ENCODE results near the gene CCNJ. TPM values are rescaled to one million over a fixed set of nuclear protein-coding genes. Genes with fewer than 3 reads are reported as not detected.
"Not testable (repeated sequence)": the region's sequence is repeated elsewhere in the genome, so short reads cannot be mapped to it uniquely, and the experiment has no call there.

Gene CCNJ
- total RNA-seq, 4 donors from 2014 or later = 2.4 to 5.1 (median 4.7) TPM

DNA sequence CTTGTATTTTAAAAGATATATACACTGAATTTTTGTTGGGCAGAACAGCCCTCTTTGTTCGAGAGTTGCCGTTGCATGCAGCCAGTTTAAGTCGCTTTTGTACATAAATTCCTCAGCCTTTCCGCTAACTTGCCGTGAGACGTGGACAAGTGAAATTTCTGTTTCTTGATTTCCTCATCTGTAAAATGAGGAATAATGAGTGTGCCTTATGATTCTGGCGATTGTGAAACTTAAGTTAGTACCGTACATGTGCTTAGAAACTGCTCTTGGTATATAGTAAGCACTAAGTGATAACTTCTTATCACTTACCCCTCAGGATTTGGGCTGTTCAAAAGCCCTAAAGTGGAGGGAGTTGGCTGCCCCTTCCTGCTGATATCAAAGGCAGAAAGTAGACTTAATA is 1.4 kb downstream of the CCNJ start:
- WGBS, 2 donors = 25 to 27% methylated on average over 8 of the region's 8 CpGs
- Histone ChIP-seq H3K9me3 (no peaks in the 10 kb centered on the region), H3K4me1 (peaks cover 0 to 23% (median 4%) of the 10 kb centered on the region in 4 donors), H3K27me3 (no peaks in the 10 kb centered on the region), H3K36me3 (peaks cover 0 to 21% (median 0%) of the 10 kb centered on the region in 3 donors), H3K4me3 (peak overlapping the region; percentile 56 to 95 (median 84)), H3K27ac (peak overlapping the region in 2 of 4 donors; percentile 88 to 91)
- TF ChIP-seq, protein P1, sequence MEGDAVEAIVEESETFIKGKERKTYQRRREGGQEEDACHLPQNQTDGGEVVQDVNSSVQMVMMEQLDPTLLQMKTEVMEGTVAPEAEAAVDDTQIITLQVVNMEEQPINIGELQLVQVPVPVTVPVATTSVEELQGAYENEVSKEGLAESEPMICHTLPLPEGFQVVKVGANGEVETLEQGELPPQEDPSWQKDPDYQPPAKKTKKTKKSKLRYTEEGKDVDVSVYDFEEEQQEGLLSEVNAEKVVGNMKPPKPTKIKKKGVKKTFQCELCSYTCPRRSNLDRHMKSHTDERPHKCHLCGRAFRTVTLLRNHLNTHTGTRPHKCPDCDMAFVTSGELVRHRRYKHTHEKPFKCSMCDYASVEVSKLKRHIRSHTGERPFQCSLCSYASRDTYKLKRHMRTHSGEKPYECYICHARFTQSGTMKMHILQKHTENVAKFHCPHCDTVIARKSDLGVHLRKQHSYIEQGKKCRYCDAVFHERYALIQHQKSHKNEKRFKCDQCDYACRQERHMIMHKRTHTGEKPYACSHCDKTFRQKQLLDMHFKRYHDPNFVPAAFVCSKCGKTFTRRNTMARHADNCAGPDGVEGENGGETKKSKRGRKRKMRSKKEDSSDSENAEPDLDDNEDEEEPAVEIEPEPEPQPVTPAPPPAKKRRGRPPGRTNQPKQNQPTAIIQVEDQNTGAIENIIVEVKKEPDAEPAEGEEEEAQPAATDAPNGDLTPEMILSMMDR (IDR thresholded peaks at IDR 0.05) = no peak
- TF ChIP-seq EP300 (IDR thresholded peaks at IDR 0.05) (no peak), POLR2A (IDR thresholded peaks at IDR 0.05) (no peak)
- DNase-seq (ENCODE audit: low spot score in 2 of 2) = peak in 1 of 2 donors; percentile 8

DNA sequence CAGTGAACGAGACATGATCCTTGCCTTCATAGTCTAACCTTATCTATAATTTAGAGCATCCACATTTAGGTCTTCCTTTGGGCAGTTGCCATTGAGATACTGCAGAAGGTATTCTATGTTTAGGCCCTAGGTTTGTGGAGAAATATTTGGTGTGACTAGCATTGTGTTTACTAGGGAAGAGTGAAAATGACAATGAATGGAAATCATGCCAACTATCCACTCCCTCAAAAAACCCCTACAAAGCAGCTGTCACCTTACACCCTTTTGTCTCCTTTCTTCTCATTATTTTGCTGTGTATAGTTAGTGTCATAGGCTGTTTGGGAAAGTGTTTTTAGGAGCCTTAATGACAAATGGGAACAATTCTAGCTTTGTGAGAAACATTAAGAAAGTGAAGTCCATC is 3.2 kb downstream of the CCNJ start:
- Histone ChIP-seq H3K4me3 (no peak overlapping the region), H3K36me3 (peaks cover 0 to 30% (median 0%) of the 10 kb centered on the region in 3 donors), H3K27me3 (no peaks in the 10 kb centered on the region), H3K9me3 (no peaks in the 10 kb centered on the region), H3K4me1 (peaks cover 0 to 23% (median 4%) of the 10 kb centered on the region in 4 donors), H3K27ac (no peak overlapping the region)
- no peak for DNase-seq (ENCODE audit: low spot score in 2 of 2)
- WGBS, 2 donors = 91 to 100% methylated on average over 1 of the region's 1 CpG
- TF ChIP-seq, protein P1 (IDR thresholded peaks at IDR 0.05) = no peak
- no peak for TF ChIP-seq EP300 (IDR thresholded peaks at IDR 0.05)

DNA sequence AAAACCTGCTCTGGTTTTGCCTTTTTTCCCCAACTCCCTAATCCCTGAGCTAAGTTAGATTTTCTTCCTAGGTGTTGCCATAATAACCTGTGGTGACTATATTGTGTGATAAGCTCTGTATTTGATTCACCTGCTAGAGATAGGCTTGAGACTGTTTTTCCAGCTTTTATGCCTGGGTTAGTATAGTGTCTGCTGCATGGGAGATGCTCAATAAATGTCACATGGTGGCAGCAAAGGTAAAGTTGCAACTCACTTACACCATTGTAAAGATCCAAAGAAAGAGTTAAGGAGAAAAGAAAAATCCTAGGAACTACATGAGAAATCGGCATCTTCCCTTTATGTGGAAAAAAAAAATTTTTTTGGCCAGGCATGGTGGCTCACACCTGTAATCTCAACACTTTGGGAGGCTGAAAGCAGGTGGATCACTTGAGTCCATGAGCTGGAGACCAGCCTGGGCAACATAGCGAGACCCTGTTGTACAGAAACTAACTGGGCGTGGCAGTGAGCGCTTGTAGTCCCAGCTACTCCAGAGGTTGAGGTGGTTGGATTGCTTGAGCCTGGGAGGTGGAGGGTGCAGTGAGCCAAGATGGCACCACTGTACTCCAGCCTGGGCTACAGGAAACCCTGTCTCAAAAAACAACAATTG is 3.7 kb downstream of the CCNJ start:
- TF ChIP-seq EP300 (IDR thresholded peaks at IDR 0.05) (no peak), POLR2A (IDR thresholded peaks at IDR 0.05) (no peak)
- TF ChIP-seq, protein P1 (IDR thresholded peaks at IDR 0.05) = no peak

DNA sequence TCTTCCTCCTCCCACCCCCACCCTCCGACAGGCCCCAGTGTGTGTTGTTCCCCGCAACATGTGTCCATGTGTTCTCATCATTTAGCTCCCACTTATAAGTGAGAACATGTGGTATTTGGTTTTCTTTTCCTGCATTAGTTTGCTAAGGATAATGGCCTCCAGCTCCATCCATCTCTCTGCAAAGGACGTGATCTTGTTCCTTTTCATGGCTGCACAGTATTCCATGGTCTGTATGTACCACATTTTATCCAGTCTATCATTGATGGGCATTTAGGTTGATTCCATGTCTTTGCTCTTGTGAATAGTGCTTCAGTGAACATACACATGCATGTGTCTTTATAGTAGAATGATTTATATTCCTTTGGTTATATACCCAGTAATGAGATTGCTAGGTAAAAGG is 4.5 kb downstream of the CCNJ start:
- H3K36me3 ChIP-seq = peaks cover 0 to 30% (median 0%) of the 10 kb centered on the region in 3 donors
- H3K27ac ChIP-seq; H3K4me3 ChIP-seq; H3K9me3 ChIP-seq; DNase-seq (ENCODE audit: low spot score in 2 of 2); H3K27me3 ChIP-seq: not testable (repeated sequence)
- WGBS, 2 donors = 96% methylated on average over 2 to 3 of the region's 3 CpGs
- H3K4me1 ChIP-seq = peaks cover 0 to 17% (median 4%) of the 10 kb centered on the region in 4 donors

More for the DNA sequence above, 3.7 kb downstream of the CCNJ start:
- peaks cover 0 to 23% (median 4%) of the 10 kb centered on the region in 4 donors for H3K4me1 ChIP-seq
- H3K4me3 ChIP-seq = no peak overlapping the region
- H3K36me3 ChIP-seq = peaks cover 0 to 30% (median 0%) of the 10 kb centered on the region in 3 donors
- H3K27ac ChIP-seq = no peak overlapping the region
- DNase-seq (ENCODE audit: low spot score in 2 of 2) = no peak
- H3K27me3 ChIP-seq = no peaks in the 10 kb centered on the region
- H3K9me3 ChIP-seq = no peaks in the 10 kb centered on the region
- 94 to 96% methylated on average over 4 of the region's 4 CpGs for WGBS, 2 donors

DNA sequence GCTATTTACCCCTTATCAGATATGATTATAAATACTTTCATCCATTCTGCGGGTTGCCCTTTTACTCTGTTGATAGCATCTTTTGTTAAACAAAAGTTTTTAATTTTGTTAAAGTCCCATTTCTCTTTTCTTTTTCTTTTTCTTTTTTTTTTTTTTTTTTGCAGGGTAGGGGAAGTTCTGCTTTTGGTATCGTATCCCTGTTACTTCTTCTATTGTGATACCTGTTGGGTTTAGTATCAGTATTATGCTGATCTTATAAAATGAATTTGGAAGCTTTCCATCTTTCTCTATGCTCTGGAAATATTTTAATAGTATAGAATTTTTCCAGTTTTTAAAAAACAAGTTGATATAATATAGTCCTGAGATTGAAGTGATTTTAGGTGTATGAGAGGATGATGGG is 6.0 kb downstream of the CCNJ start:
- Histone ChIP-seq H3K27me3 (no peaks in the 10 kb centered on the region), H3K4me3 (no peak overlapping the region), H3K36me3 (peaks cover 0 to 30% (median 0%) of the 10 kb centered on the region in 3 donors), H3K4me1 (peaks cover 0 to 14% (median 4%) of the 10 kb centered on the region in 4 donors), H3K9me3 (no peaks in the 10 kb centered on the region), H3K27ac (no peak overlapping the region)
- DNase-seq (ENCODE audit: low spot score in 2 of 2) = no peak
- 89 to 93% methylated on average over 2 of the region's 2 CpGs for WGBS, 2 donors
- TF ChIP-seq EP300 (IDR thresholded peaks at IDR 0.05) = no peak
- TF ChIP-seq, protein P1 (IDR thresholded peaks at IDR 0.05) = no peak
